Esophagus (tissue), 2 donors: ENCODE data around the gene PLEKHH1. TPM values are rescaled to one million over a fixed set of nuclear protein-coding genes. Genes with fewer than 3 reads are reported as not detected.

Source experiments
- polyA plus RNA-seq, 2 donors: library from polyadenylated mRNA; stranded (reverse); fragments of 200-250 nt; gene quantifications; one replicate each; pipeline ENCODE4 v1.2.3, GENCODE V29; 2013
- donor health status: healthy with polysubstance abuse.
- donor health status: Bipolar disorder and iron deficiency.

PLEKHH1 gene
- polyA plus RNA-seq, 2 donors: 2.4 to 10.3 TPM

Other genes starting within 250 kb of the PLEKHH1 start
- 100 to 1,000 TPM in 1 of 2 donors, 10 to 100 TPM in 1; 74.5 to 114 TPM for gene ATP6V1D, start 173.5 kb upstream of the PLEKHH1 start, polyA plus RNA-seq
- gene EIF2S1, start 173.0 kb upstream of the PLEKHH1 start, polyA plus RNA-seq: 10 to 100 TPM; 20.4 to 95.9 TPM
- 10 to 100 TPM; 16.5 to 19.0 TPM for gene PLEK2, start 121.1 kb upstream of the PLEKHH1 start, polyA plus RNA-seq
- under 1 TPM; 0.26 to 0.28 TPM for gene TMEM229B, start 44.6 kb upstream of the PLEKHH1 start, polyA plus RNA-seq
- 10 to 100 TPM; 16.3 to 17.0 TPM for gene PIGH, start 67.0 kb downstream of the PLEKHH1 start, polyA plus RNA-seq
- gene ARG2, start 86.6 kb downstream of the PLEKHH1 start, polyA plus RNA-seq: 10 to 100 TPM; 12.2 to 30.4 TPM
- gene VTI1B, start 141.3 kb downstream of the PLEKHH1 start, polyA plus RNA-seq: 10 to 100 TPM; 57.0 to 58.3 TPM
- 10 to 100 TPM; 36.8 to 39.9 TPM for gene RDH11, start 162.5 kb downstream of the PLEKHH1 start, polyA plus RNA-seq
- 10 to 100 TPM in 1 of 2 donors, 1 to 10 TPM in 1; 8.0 to 31.2 TPM for gene RDH12, start 168.6 kb downstream of the PLEKHH1 start, polyA plus RNA-seq